ENCODE measurements around the gene MCRIP2.
A peak's percentile ranks its signal among the peaks of the same experiment; 100 is the strongest.

Gene MCRIP2, protein sequence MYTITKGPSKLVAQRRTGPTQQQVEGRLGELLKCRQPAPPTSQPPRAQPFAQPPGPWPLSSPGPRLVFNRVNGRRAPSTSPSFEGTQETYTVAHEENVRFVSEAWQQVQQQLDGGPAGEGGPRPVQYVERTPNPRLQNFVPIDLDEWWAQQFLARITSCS

GRCh38 chr16:641326-642188, at the start of gene MCRIP2:
Gene MCRIP2, plus strand, starts transcription at chr16:641828. Its CDS starts 164 bp downstream, at chr16:641992.
- Histone ChIP-seq H3K4me3 (replicated peaks; ENCODE audit: low read depth, low read length) (peak within 1 kb of the TSS; percentile 91), H3K36me3 (ENCODE audit: control insufficient read depth, insufficient read depth, low read length) (peaks cover 1% of the 10 kb centered on the region; the same call in 1 of the 2 replicates), H3K27me3 (replicated peaks; ENCODE audit: control insufficient read depth, insufficient read depth, low read length) (no peaks in the 10 kb centered on the region)
- peak; percentile 89 for DNase-seq (ENCODE audit: extremely low read depth, insufficient read length)
- no peak for TF ChIP-seq CTCF (IDR thresholded peaks at IDR 0.05; ENCODE audit: insufficient read depth, low read length, poor library complexity, severe bottlenecking)

GRCh38 chr16:591892-592517, 49.6 kb upstream of the MCRIP2 start:
- no peak for DNase-seq (ENCODE audit: extremely low read depth, insufficient read length)
- no peak for TF ChIP-seq CTCF (IDR thresholded peaks at IDR 0.05; ENCODE audit: insufficient read depth, low read length, poor library complexity, severe bottlenecking)
- Histone ChIP-seq H3K36me3 (ENCODE audit: control insufficient read depth, insufficient read depth, low read length) (no peaks in the 10 kb centered on the region; the same call in 1 of the 2 replicates), H3K4me3 (replicated peaks; ENCODE audit: low read depth, low read length) (no peak overlapping the region), H3K27me3 (replicated peaks; ENCODE audit: control insufficient read depth, insufficient read depth, low read length) (no peaks in the 10 kb centered on the region)

- H3K4me3 ChIP-seq (replicated peaks; ENCODE audit: low read depth, low read length), result no peak overlapping the region
- H3K27me3 ChIP-seq (replicated peaks; ENCODE audit: control insufficient read depth, insufficient read depth, low read length), result no peaks in the 10 kb centered on the region
- H3K36me3 ChIP-seq (ENCODE audit: control insufficient read depth, insufficient read depth, low read length), result no peaks in the 10 kb centered on the region; the same call in 1 of the 2 replicates
- no peak for DNase-seq (ENCODE audit: extremely low read depth, insufficient read length)
- TF ChIP-seq CTCF (IDR thresholded peaks at IDR 0.05; ENCODE audit: insufficient read depth, low read length, poor library complexity, severe bottlenecking), result no peak
These were observed 48.9 kb upstream of the MCRIP2 start for GRCh38 chr16:592518-593306.

- Histone ChIP-seq H3K27me3 (replicated peaks; ENCODE audit: control insufficient read depth, insufficient read depth, low read length) (no peaks in the 10 kb centered on the region), H3K36me3 (ENCODE audit: control insufficient read depth, insufficient read depth, low read length) (no peaks in the 10 kb centered on the region; the same call in 1 of the 2 replicates), H3K4me3 (replicated peaks; ENCODE audit: low read depth, low read length) (no peak overlapping the region)
- no peak for DNase-seq (ENCODE audit: extremely low read depth, insufficient read length)
- no peak for TF ChIP-seq CTCF (IDR thresholded peaks at IDR 0.05; ENCODE audit: insufficient read depth, low read length, poor library complexity, severe bottlenecking)
These were observed 48.2 kb upstream of the MCRIP2 start for GRCh38 chr16:593406-593805.

- no peak for TF ChIP-seq CTCF (IDR thresholded peaks at IDR 0.05; ENCODE audit: insufficient read depth, low read length, poor library complexity, severe bottlenecking)
- DNase-seq (ENCODE audit: extremely low read depth, insufficient read length), result no peak
- no peaks in the 10 kb centered on the region for H3K27me3 ChIP-seq (replicated peaks; ENCODE audit: control insufficient read depth, insufficient read depth, low read length)
- no peaks in the 10 kb centered on the region; the same call in none of the 2 replicates for H3K36me3 ChIP-seq (ENCODE audit: control insufficient read depth, insufficient read depth, low read length)
- H3K4me3 ChIP-seq (replicated peaks; ENCODE audit: low read depth, low read length), result no peak overlapping the region
These were observed 47.8 kb upstream of the MCRIP2 start for GRCh38 chr16:593807-594206.

Measured in GM06990 (cell line).